Prostate gland (tissue), 2 donors: ENCODE data around the gene MRPL1.

Source experiments
- POLR2AphosphoS5 ChIP-seq: sonication (generic); formaldehyde crosslinking; IDR thresholded peaks from one replicate; pipeline ENCODE4 v1.6.1; 2017; ENCODE audit warnings: antibody characterized with exemption
- TF ChIP-seq, protein P1 (sequence below), 4 experiments: fragments of 200-600 bp in 2 of 4; fragments of 450-650 bp in 2 of 4; sonication (generic) in 2 of 4; IDR thresholded peaks; 1 replicate in 3 of 4; 2 replicates in 1 of 4; pipeline ENCODE4 v1.5.1; 2016 to 2019; ENCODE audit warnings: antibody characterized with exemption in 4 of 4, mild to moderate bottlenecking in 2 of 4, moderate library complexity in 2 of 4

GRCh38 chr4:78002260-78002659, 139.6 kb downstream of the MRPL1 start:
- TF ChIP-seq POLR2AphosphoS5, result no peak
- TF ChIP-seq, protein P1, sequence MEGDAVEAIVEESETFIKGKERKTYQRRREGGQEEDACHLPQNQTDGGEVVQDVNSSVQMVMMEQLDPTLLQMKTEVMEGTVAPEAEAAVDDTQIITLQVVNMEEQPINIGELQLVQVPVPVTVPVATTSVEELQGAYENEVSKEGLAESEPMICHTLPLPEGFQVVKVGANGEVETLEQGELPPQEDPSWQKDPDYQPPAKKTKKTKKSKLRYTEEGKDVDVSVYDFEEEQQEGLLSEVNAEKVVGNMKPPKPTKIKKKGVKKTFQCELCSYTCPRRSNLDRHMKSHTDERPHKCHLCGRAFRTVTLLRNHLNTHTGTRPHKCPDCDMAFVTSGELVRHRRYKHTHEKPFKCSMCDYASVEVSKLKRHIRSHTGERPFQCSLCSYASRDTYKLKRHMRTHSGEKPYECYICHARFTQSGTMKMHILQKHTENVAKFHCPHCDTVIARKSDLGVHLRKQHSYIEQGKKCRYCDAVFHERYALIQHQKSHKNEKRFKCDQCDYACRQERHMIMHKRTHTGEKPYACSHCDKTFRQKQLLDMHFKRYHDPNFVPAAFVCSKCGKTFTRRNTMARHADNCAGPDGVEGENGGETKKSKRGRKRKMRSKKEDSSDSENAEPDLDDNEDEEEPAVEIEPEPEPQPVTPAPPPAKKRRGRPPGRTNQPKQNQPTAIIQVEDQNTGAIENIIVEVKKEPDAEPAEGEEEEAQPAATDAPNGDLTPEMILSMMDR (IDR thresholded peaks at IDR 0.05), result no peak
